ENCODE measurements around the gene SETD9. TPM values are rescaled to one million over a fixed set of nuclear protein-coding genes. Genes with fewer than 3 reads are reported as not detected.
A peak's percentile ranks its signal among the peaks of the same experiment; 100 is the strongest.

Gene SETD9
- total and polyA plus RNA-seq, 9 of the 15 experiments (the other 6 are each of a cell fraction or from before 2014, with no cell fraction given) = 10.8 to 32.6 (median 19.8) TPM

DNA sequence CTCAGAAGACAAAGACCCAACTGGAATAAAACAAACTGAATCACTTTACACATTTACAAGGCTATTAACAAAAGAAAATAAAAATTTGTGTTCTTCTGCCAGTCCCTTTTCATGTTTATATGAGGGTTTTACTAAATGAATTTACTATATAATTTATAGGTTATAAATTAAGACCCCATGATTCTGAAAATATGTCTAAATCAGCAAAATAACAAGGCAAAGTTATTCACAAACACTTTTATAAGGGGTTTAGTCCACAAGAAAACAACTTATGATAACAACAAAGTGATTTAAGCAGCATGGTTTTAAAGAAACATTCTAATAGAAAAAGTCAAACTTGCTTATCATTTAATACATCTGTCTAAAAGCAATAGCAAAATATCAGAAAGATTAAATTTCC is 37.7 kb downstream of the SETD9 start:
- no peaks in the 10 kb centered on the region for H3K9me3 ChIP-seq (replicated peaks; ENCODE audit: control insufficient read depth, insufficient read depth, low read depth, low read length)
- no TSS peak for BruUV-seq (replicated peaks)
- in situ Hi-C loops (cut with MboI) = no loop called here
- H3K79me2 ChIP-seq (ENCODE audit: control insufficient read depth, insufficient read depth, low read length) = peaks cover 22% of the 10 kb centered on the region
- H3K9me1 ChIP-seq (ENCODE audit: control insufficient read depth, insufficient read depth, low read length) = no peaks in the 10 kb centered on the region
- ATAC-seq (no peak), FAIRE-seq (no peak), DNase-seq (ENCODE audit: extremely low read depth in 1 of 4, low spot score in 3 of 4) (no peak)
- H3K36me3 ChIP-seq (ENCODE audit: control insufficient read depth, insufficient read depth, low read length) = peaks cover 62% of the 10 kb centered on the region
- no peak overlapping the region for H3K9ac ChIP-seq (ENCODE audit: insufficient read depth in 1 of 2, low read depth in 2 of 2, low read length in 2 of 2)
- CTCF ChIA-PET (ENCODE audit: low intra/inter-chr PET ratio) = no interaction called here
- peaks cover 5 to 13% of the 10 kb centered on the region in 2 experiments; a peak in 4 of 5 replicates for H3K4me1 ChIP-seq (replicated peaks in 1 of 2; ENCODE audit: control insufficient read depth in 2 of 2, insufficient read depth in 2 of 2, low read length in 2 of 2)
- no peak for TF ChIP-seq ZFX (CRISPR knock-in tag; IDR thresholded peaks at IDR 0.05)
- peak; percentile 65 for TF ChIP-seq ZNF316 (IDR thresholded peaks at IDR 0.05)
- TF ChIP-seq MAFF (IDR thresholded peaks at IDR 0.05; ENCODE audit: low read length) = peak; percentile 36; the same call in 1 of the 2 replicates
- TF ChIP-seq C11orf30 (IDR thresholded peaks at IDR 0.05; ENCODE audit: low read depth) = peak; percentile 59
- TF ChIP-seq RFX7 (CRISPR knock-in tag; IDR thresholded peaks at IDR 0.05) = no peak
- intact Hi-C loops (cut with micrococcal nuclease) = no loop called here
- no peak overlapping the region for H3K4me2 ChIP-seq (ENCODE audit: insufficient read depth, low read length)
- no peaks in the 10 kb centered on the region for H3K27me3 ChIP-seq (ENCODE audit: control insufficient read depth in 2 of 2, insufficient read depth in 2 of 2, low read length in 2 of 2)
- H4K20me1 ChIP-seq (replicated peaks; ENCODE audit: control insufficient read depth, insufficient read depth, low read length) = no peaks in the 10 kb centered on the region; the same call in 1 of the 2 replicates
- no peak overlapping the region for H3K4me3 ChIP-seq
- H3K27ac ChIP-seq (ENCODE audit: extremely low read depth, low read depth, low read length) = no peak overlapping the region
- no peak overlapping the region for H2AFZ ChIP-seq (ENCODE audit: low read depth, low read length)
- POLR2A ChIA-PET = no interaction called here

DNA sequence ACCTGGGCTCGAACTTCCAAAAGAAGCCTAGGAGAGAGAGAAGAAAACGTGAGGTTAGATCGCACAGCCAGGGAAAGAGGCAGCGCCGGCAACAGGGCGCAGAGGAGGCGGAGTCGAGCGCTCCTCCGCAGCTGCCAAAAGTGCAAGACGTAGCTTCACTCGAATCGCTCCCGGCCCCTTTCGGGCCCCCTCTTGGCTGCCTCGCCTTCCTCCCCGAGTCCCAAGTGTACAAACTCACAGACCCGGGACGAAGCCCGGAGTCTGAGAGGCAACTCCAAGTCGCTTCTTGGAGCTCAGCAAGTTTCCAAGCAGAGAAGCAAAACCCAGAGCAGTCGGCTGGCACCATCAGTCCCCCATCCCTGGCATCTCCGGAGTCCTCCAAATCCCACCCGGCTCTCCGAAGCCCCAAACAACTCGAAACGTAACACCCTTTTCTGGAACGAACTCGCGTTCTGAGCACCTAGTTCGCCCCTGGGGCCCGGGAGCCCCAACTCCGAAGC is 41.3 kb downstream of the SETD9 start:
- WGBS (ENCODE audit: insufficient coverage, low coverage, missing lambda C conversion rate) = under 1% methylated on average over 30 of the region's 33 CpGs
- H2AFZ ChIP-seq (ENCODE audit: low read depth, low read length) = peak overlapping the region; percentile 70
- H3K27ac ChIP-seq (ENCODE audit: extremely low read depth, low read depth, low read length) = no peak overlapping the region; the same call in 2 of the 3 replicates
- peak overlapping the region; percentile 47 to 96 for H3K9ac ChIP-seq (ENCODE audit: insufficient read depth in 1 of 2, low read depth in 2 of 2, low read length in 2 of 2)
- no peaks in the 10 kb centered on the region for H3K9me1 ChIP-seq (ENCODE audit: control insufficient read depth, insufficient read depth, low read length)
- peaks cover 31% of the 10 kb centered on the region for H3K36me3 ChIP-seq (ENCODE audit: control insufficient read depth, insufficient read depth, low read length)
- peaks cover 0 to 6% of the 10 kb centered on the region in 2 experiments; a peak in 3 of 5 replicates for H3K27me3 ChIP-seq (ENCODE audit: control insufficient read depth in 2 of 2, insufficient read depth in 2 of 2, low read length in 2 of 2)
- H3K79me2 ChIP-seq (ENCODE audit: control insufficient read depth, insufficient read depth, low read length) = peaks cover 22% of the 10 kb centered on the region
- no peaks in the 10 kb centered on the region; the same call in 1 of the 2 replicates for H4K20me1 ChIP-seq (replicated peaks; ENCODE audit: control insufficient read depth, insufficient read depth, low read length)
- intact Hi-C loops (cut with micrococcal nuclease) (loop anchor here (5.0 kb wide), 1 partner anchor 43 kb away; the partner anchor contains the start of gene SETD9), in situ Hi-C loops (cut with MboI) (no loop called here)
- peak overlapping the region; percentile 79 for H3K4me2 ChIP-seq (ENCODE audit: insufficient read depth, low read length)
- H3K9me3 ChIP-seq (replicated peaks; ENCODE audit: control insufficient read depth, insufficient read depth, low read depth, low read length) = no peaks in the 10 kb centered on the region
- ChIA-PET CTCF (ENCODE audit: low intra/inter-chr PET ratio) (no interaction called here), POLR2A (interaction anchor here (0.8 to 4.1 kb wide), 7 partner anchors 9 to 42 kb away, joined by 3 to 16 read pairs (median 5); no protein-coding TSS in a partner anchor)
- DNase-seq (ENCODE audit: extremely low read depth in 1 of 4, low spot score in 3 of 4) (peak; percentile 26 to 80 (median 48)), ATAC-seq (peak; percentile 87), FAIRE-seq (peak; percentile 63)
- BruUV-seq (replicated peaks) = no TSS peak
- H3K4me1 ChIP-seq (replicated peaks in 1 of 2; ENCODE audit: control insufficient read depth in 2 of 2, insufficient read depth in 2 of 2, low read length in 2 of 2) = peaks cover 7 to 17% of the 10 kb centered on the region in 2 experiments; a peak in 4 of 5 replicates
- H3K4me3 ChIP-seq = peak overlapping the region; percentile 64
- TF ChIP-seq, protein P1, sequence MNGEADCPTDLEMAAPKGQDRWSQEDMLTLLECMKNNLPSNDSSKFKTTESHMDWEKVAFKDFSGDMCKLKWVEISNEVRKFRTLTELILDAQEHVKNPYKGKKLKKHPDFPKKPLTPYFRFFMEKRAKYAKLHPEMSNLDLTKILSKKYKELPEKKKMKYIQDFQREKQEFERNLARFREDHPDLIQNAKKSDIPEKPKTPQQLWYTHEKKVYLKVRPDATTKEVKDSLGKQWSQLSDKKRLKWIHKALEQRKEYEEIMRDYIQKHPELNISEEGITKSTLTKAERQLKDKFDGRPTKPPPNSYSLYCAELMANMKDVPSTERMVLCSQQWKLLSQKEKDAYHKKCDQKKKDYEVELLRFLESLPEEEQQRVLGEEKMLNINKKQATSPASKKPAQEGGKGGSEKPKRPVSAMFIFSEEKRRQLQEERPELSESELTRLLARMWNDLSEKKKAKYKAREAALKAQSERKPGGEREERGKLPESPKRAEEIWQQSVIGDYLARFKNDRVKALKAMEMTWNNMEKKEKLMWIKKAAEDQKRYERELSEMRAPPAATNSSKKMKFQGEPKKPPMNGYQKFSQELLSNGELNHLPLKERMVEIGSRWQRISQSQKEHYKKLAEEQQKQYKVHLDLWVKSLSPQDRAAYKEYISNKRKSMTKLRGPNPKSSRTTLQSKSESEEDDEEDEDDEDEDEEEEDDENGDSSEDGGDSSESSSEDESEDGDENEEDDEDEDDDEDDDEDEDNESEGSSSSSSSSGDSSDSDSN (IDR thresholded peaks at IDR 0.05; ENCODE audit: borderline replicate concordance in 1 of 2, low read depth in 2 of 2, low read length in 2 of 2) = peak in 1 of 2 experiments; percentile 68; a peak in 1 of 4 replicates
- no peak for TF ChIP-seq ATF1 (CRISPR knock-in tag; IDR thresholded peaks at IDR 0.05)
- TF ChIP-seq ATF1 (tag; IDR thresholded peaks at IDR 0.05) = no peak
- TF ChIP-seq, protein P2, sequence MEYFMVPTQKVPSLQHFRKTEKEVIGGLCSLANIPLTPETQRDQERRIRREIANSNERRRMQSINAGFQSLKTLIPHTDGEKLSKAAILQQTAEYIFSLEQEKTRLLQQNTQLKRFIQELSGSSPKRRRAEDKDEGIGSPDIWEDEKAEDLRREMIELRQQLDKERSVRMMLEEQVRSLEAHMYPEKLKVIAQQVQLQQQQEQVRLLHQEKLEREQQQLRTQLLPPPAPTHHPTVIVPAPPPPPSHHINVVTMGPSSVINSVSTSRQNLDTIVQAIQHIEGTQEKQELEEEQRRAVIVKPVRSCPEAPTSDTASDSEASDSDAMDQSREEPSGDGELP (CRISPR knock-in tag; IDR thresholded peaks at IDR 0.05; ENCODE audit: borderline replicate concordance) = 0 out of 2 replicates have a peak, but pooled peaks have one; percentile 12
- peak; percentile 17; the same call in 1 of the 2 replicates for TF ChIP-seq CTBP1 (IDR thresholded peaks at IDR 0.05; ENCODE audit: borderline replicate concordance)
- no peak for TF ChIP-seq KLF6 (CRISPR knock-in tag; IDR thresholded peaks at IDR 0.05; ENCODE audit: borderline replicate concordance)
- TF ChIP-seq MAFG (tag; conservative IDR thresholded peaks at IDR 0.05) = no peak
- peak; percentile 56 for TF ChIP-seq HNRNPLL (IDR thresholded peaks at IDR 0.05; ENCODE audit: low read depth, low read length, poor library complexity, severe bottlenecking)
- TF ChIP-seq BCOR (IDR thresholded peaks at IDR 0.05) = 0 out of 2 replicates have a peak, but pooled peaks have one; percentile 22
- no peak for TF ChIP-seq ZNF124 (CRISPR knock-in tag; IDR thresholded peaks at IDR 0.05)

All from K562 (cell line).